SK-N-MC (cell line): ENCODE data around the gene TMSB10.

Experiments used
- DNase-seq: peaks from one replicate; pipeline ENCODE4 v3.0.0-alpha.2; 2011; ENCODE audit warnings: low read depth, low spot score
- H3K27ac ChIP-seq: fragments of 200-600 bp; sonication (generic); 2 replicates; pipeline ENCODE4 v1.5.1; 2016; ENCODE audit warnings: mixed run types
- H3K36me3 ChIP-seq: fragments of 200-600 bp; sonication (generic); 2 replicates; pipeline ENCODE4 v1.6.1; 2017; ENCODE audit warnings: antibody characterized with exemption, low read length, mixed read lengths; ENCODE audit not compliant: insufficient read depth
- H3K4me3 ChIP-seq: fragments of 200-600 bp; sonication (generic); 2 replicates; pipeline ENCODE4 v1.5.1; 2016
- H3K9ac ChIP-seq: fragments of 200-600 bp; sonication (generic); 2 replicates; pipeline ENCODE4 v1.8.0; 2017; ENCODE audit warnings: mixed run types, mixed read lengths; ENCODE audit not compliant: insufficient read length
- H3K9me3 ChIP-seq: fragments of 200-600 bp; sonication (generic); 2 replicates; pipeline ENCODE4 v1.6.1; 2017; ENCODE audit warnings: low read depth, mild to moderate bottlenecking, antibody characterized with exemption, low read length, moderate library complexity, mixed read lengths
- EZH2 ChIP-seq: fragments of 200-600 bp; sonication (generic); IDR thresholded peaks from one replicate; pipeline ENCODE4 v1.6.1; 2017; ENCODE audit warnings: antibody characterized with exemption
- FOXP2 ChIP-seq: optimal IDR thresholded peaks from 2 replicates; pipeline ENCODE3; 2011; ENCODE audit warnings: mild to moderate bottlenecking, moderate library complexity; ENCODE audit not compliant: insufficient read depth; ENCODE audit errors: extremely low read length, control extremely low read depth
- POLR2AphosphoS5 ChIP-seq: IDR thresholded peaks from 2 replicates; pipeline ENCODE4 v1.6.1; 2012; ENCODE audit warnings: mild to moderate bottlenecking, low read depth, low read length, borderline replicate concordance

TMSB10 gene

GRCh38 chr2:84882775-84883550 lies 22.5 kb upstream of the TMSB10 start:
- Histone ChIP-seq H3K9ac (no peak overlapping the region), H3K9me3 (no peaks in the 10 kb centered on the region), H3K27ac (no peak overlapping the region), H3K4me3 (no peak overlapping the region), H3K36me3 (no peaks in the 10 kb centered on the region)
- no peak for DNase-seq
- no peak for TF ChIP-seq EZH2
- TF ChIP-seq FOXP2: no peak
- TF ChIP-seq POLR2AphosphoS5: no peak

GRCh38 chr2:84884449-84884848 lies 21.0 kb upstream of the TMSB10 start:
- no peaks in the 10 kb centered on the region for H3K9me3 ChIP-seq
- no peak overlapping the region for H3K9ac ChIP-seq
- no peak for DNase-seq
- no peak overlapping the region for H3K4me3 ChIP-seq
- TF ChIP-seq FOXP2 (no peak), EZH2 (no peak)
- no peaks in the 10 kb centered on the region for H3K36me3 ChIP-seq
- no peak overlapping the region for H3K27ac ChIP-seq

DNA sequence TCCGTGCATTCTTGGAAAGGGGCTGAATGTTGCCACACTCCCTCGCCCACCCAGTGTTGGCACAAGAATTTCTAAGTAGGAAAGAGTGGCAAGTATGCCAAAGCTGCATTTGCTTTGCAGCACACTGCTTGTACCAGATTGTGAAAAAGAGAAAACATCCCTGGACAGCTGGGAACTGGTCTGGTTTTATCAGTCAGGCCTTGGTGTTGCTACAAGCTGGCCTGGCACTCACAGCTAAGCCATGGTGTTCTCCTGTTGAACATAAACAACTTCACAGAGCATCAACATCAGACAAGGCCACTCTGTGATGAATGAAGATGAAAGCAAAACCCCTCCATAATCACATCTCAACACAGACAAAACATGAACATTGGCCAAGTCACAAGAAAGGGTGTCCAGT lies 20.3 kb upstream of the TMSB10 start:
- Histone ChIP-seq H3K27ac (no peak overlapping the region), H3K9me3 (no peaks in the 10 kb centered on the region), H3K4me3 (no peak overlapping the region), H3K9ac (no peak overlapping the region), H3K36me3 (no peaks in the 10 kb centered on the region)
- DNase-seq: no peak
- TF ChIP-seq FOXP2: no peak
- TF ChIP-seq POLR2AphosphoS5: no peak
- no peak for TF ChIP-seq EZH2

DNA sequence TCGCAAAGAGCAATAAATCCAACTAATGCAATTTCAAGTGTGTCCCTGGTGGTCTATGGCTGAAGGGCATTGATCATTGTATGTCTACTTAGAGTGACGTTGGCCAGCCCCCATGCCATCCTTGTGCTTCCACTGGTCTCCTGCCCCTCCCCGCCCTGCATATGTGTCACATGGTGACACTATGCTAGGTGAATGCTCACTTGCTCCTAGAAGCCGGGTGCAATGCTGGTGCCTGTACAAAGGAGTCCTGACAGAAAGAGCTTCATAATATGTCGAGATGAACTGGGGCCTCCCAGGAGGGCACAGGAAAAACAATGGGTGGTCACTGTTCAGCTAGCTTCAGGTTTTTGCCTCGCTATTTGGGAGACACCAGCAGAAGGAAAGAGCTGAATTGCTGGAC lies 18.7 kb upstream of the TMSB10 start:
- Histone ChIP-seq H3K4me3 (no peak overlapping the region), H3K27ac (no peak overlapping the region), H3K36me3 (no peaks in the 10 kb centered on the region), H3K9me3 (no peaks in the 10 kb centered on the region), H3K9ac (no peak overlapping the region)
- DNase-seq: no peak
- TF ChIP-seq EZH2 (no peak), FOXP2 (no peak), POLR2AphosphoS5 (no peak)

GRCh38 chr2:84888401-84889276 lies 16.8 kb upstream of the TMSB10 start:
- Histone ChIP-seq H3K9ac (no peak overlapping the region), H3K9me3 (no peaks in the 10 kb centered on the region), H3K27ac (no peak overlapping the region), H3K36me3 (no peaks in the 10 kb centered on the region), H3K4me3 (peak overlapping the region; percentile 5; the same call in 1 of the 2 replicates)
- DNase-seq: no peak
- TF ChIP-seq FOXP2: no peak

GRCh38 chr2:84889332-84889731 lies 16.1 kb upstream of the TMSB10 start:
- DNase-seq: no peak
- no peak overlapping the region for H3K27ac ChIP-seq
- H3K9me3 ChIP-seq: no peaks in the 10 kb centered on the region
- H3K9ac ChIP-seq: no peak overlapping the region
- TF ChIP-seq POLR2AphosphoS5: no peak
- no peak for TF ChIP-seq EZH2
- no peak for TF ChIP-seq FOXP2
- H3K4me3 ChIP-seq: no peak overlapping the region
- no peaks in the 10 kb centered on the region for H3K36me3 ChIP-seq

GRCh38 chr2:84891355-84892010 lies 14.0 kb upstream of the TMSB10 start:
- no peak for DNase-seq
- no peaks in the 10 kb centered on the region for H3K9me3 ChIP-seq
- H3K4me3 ChIP-seq: no peak overlapping the region
- H3K36me3 ChIP-seq: no peaks in the 10 kb centered on the region
- H3K27ac ChIP-seq: no peak overlapping the region
- no peak overlapping the region for H3K9ac ChIP-seq
- TF ChIP-seq POLR2AphosphoS5 (no peak), EZH2 (no peak), FOXP2 (no peak)

DNA sequence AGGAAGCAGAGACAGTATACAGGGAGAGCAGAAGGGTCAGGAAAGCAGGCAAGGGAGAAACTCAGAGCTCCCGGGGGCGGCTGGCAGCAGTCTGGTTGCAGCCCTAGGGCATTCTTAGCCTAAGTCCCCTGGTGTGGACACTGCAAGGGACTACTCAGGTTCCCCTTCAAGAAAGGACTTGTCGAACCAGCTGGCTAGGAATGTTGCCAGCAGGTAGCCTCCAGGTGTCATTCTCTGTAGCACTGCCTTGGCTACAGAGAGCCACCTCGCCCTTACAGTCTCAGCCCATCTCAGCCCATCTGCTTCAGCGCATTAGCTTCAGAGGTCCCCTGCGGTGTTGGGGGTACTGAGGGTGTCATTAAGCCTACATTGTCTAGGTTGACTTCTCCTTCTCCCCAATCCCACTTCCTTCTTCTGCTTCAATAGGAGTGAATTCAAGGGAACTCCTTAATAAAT lies 11.3 kb upstream of the TMSB10 start:
- H3K9ac ChIP-seq: no peak overlapping the region
- H3K36me3 ChIP-seq: no peaks in the 10 kb centered on the region
- no peak for TF ChIP-seq POLR2AphosphoS5
- TF ChIP-seq FOXP2: no peak
- no peak for TF ChIP-seq EZH2
- no peak for DNase-seq
- no peak overlapping the region for H3K4me3 ChIP-seq
- H3K27ac ChIP-seq: no peak overlapping the region
- no peaks in the 10 kb centered on the region for H3K9me3 ChIP-seq
